GM12864 (cell line): ENCODE data around the gene STX1A.

Experiments used
- DNase-seq: peaks from one replicate; pipeline ENCODE4 v3.0.0-alpha.2; 2011; ENCODE audit warnings: low read depth
- H3K4me3 ChIP-seq: 2 replicates; pipeline ENCODE4 v1.5.1; 2011; ENCODE audit warnings: mild to moderate bottlenecking, low read depth, low read length, control low read depth
- CTCF ChIP-seq: IDR thresholded peaks from 2 replicates; pipeline ENCODE4 v1.5.1; 2011; ENCODE audit warnings: low read depth, mild to moderate bottlenecking, moderate library complexity, low read length, control low read depth, inconsistent platforms; ENCODE audit errors: missing control alignments

The STX1A gene

GRCh38 chr7:73706126-73707044 lies 13.1 kb downstream of the STX1A start:
- no peak for TF ChIP-seq CTCF
- no peak for DNase-seq
- H3K4me3 ChIP-seq = no peak overlapping the region

- TF ChIP-seq CTCF = no peak
- H3K4me3 ChIP-seq = no peak overlapping the region
- DNase-seq = no peak
Measured at GRCh38 chr7:73705551-73705920, 13.9 kb downstream of the STX1A start.

- TF ChIP-seq CTCF = no peak
- H3K4me3 ChIP-seq = no peak overlapping the region
- DNase-seq = no peak
Measured at GRCh38 chr7:73704640-73705550, 14.6 kb downstream of the STX1A start.

DNA sequence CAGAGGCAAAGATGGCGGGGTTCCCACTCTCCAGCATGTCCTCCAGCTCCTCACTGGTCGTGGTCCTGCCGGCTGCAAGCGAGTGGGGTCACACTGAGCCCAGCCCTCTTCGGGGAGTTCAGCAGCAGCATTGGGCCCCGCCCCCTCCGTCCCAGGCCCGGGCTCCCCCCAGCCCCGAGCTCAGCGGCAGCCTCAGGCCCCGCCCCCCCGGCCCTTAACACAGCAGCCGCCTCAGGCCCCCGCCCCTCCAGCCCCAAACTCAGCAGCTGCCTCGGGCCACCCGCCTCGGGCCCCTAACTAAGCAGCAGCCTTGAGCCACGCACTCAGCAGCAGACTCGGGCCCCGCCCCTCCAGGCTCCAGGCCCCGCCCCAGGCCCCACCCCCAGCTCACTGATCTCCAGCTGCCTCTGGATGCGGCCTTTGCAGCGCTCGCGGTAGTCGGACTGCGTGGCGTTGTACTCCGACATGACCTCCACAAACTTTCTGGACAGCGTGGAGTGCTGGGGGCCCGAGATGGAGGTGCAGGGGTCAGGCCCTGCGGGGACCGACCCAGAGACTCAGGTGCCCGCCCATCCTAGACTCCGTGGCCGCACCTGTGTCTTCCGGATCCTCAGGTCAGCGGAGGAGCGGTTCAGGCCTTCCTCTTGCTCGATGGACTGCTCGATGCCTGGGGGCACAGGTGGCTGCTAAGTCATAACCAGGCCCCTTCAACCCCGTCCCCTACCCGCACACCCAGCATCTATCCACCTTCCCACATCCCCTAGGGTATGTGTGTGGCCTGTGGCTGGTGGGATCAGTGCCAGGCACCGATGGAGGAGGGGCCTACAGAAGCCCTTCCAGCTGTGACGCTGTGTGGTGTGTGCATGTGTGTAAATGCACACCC lies 15.5 kb downstream of the STX1A start:
- no peak for TF ChIP-seq CTCF
- H3K4me3 ChIP-seq = no peak overlapping the region

GRCh38 chr7:73703225-73703624 lies 16.2 kb downstream of the STX1A start:
- H3K4me3 ChIP-seq = no peak overlapping the region
- no peak for TF ChIP-seq CTCF
- DNase-seq = no peak

More for the DNA sequence above, 15.5 kb downstream of the STX1A start:
- DNase-seq = no peak

DNA sequence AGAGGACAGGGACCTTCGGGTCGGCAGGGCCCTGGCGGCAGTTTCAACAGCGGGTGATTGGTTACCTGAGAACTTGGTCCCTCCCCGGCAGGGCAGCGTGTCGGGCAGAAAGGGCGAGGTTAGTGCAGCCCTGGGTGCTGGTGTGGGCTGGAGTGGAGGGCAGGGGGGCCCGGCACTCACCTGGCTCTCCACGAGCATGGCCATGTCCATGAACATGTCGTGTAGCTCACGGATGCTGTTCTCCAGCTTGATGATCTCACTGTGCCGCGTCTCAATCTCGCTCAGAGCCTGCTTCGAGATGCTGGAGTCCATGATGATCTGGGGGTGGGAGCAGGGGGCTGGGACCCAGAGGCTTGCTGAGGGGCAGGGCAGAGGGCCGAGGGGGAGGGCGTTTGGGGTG lies 16.8 kb downstream of the STX1A start:
- no peak overlapping the region for H3K4me3 ChIP-seq
- DNase-seq = no peak
- TF ChIP-seq CTCF = no peak
